ENCODE measurements around the gene RAD23A.

Gene RAD23A

GRCh38 chr19:12984683-12985048, 39.0 kb downstream of the RAD23A start:
- no peak for DNase-seq (ENCODE audit: low read depth)

DNA sequence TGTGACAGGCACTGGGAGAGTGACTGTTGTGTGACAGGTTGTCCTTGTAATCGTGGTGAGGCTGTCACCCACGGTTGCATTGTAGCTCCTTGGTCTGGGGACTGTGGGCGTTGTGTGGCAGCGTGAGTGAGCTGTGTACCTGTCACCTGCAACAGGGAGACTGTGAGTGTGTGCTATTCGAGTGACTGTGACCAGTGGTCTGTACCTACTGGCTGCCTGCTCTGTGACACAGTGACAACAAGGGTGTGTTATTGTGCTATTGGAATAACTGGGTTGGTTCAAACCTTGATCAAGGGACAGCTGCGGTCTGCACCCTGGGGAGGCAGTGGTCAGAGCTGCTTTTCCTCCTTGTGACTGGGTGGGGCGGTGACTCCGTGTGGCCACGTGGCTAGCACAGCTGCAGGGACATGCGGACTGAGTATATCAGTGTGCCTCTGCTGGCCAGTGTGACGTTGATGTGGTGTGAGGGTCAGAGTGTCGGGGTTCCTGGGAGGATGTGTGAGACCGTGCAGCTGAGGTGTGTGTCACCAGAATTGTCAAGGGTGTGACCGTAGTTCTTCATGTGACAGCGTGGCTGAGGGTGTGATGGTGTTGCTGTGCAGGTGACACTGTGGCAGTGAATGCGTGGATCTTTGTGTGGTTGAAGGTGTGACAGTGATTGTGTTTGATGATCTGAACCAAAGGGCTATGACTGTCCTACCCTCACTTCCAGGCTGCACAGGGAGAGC, 39.6 kb downstream of the RAD23A start:
- DNase-seq (ENCODE audit: low read depth) = no peak

GRCh38 chr19:12986726-12987125, 41.1 kb downstream of the RAD23A start:
- DNase-seq (ENCODE audit: low read depth) = no peak

DNA sequence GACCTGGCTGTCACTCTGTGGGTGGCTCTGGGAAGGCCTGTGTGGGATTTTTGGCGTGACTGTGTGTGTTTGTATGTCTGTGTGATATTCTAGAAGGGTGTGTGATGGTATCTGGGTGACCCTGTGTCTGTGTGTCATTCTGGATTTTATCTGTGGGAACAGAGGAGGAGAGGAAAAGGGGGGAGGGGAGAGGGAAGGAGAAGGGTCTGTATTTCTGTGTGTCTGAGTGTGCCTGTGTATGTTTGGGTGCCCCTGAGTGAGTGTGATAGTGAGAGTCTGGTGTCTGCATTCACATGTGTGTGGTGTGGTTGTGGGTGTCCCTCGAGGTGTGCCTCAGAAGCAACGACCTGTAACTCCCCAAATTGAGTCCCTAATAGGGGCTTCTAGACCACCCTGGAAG, 41.5 kb downstream of the RAD23A start:
- no peak for DNase-seq (ENCODE audit: low read depth)

DNA sequence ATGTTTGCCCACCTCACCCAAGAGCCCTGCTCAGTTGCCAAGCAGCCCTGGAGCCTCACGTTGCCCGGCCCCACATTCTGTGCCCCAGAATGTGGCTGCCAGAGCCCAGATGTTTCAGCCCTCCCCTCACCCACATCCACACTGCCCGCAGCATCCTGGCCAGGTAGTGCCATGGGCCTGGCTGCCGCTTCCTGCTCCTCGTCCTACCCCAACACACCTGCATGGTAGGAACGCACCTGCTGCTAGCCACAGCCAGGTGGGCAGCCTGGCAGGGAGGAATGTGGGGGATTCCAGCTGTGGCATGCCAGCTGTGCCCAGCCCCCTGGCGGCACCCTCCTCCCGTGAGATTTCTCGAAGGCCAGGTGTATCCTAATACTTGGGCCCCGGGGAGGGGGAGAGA, 42.1 kb downstream of the RAD23A start:
- DNase-seq (ENCODE audit: low read depth) = no peak

- DNase-seq (ENCODE audit: low read depth) = no peak
Measured at GRCh38 chr19:12990431-12990830, 44.8 kb downstream of the RAD23A start.

DNA sequence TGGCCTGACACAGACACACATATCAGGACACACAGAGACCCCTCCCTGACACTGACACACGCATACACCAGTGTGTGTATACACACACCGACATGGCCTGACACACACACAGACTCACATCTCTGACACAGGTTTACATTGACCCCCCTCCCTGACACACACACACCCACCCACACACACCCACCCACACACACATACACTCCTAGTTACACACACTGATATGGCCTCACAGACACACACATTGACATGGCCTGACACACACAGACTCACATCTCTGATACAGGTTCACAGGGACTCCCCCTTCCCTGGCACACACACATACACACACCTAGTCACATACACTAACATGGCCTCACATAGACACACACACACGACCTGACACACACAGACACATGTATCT, 45.2 kb downstream of the RAD23A start:
- DNase-seq (ENCODE audit: low read depth) = no peak

GRCh38 chr19:12991296-12991695, 45.6 kb downstream of the RAD23A start:
- DNase-seq (ENCODE audit: low read depth) = no peak

- no peak for DNase-seq (ENCODE audit: low read depth)
Measured at GRCh38 chr19:12992729-12993128, 47.1 kb downstream of the RAD23A start.

GRCh38 chr19:12993562-12993961, 47.9 kb downstream of the RAD23A start:
- no peak for DNase-seq (ENCODE audit: low read depth)

GRCh38 chr19:12994701-12995595, 49.3 kb downstream of the RAD23A start, which contains the start of gene NFIX:
TSS of gene NFIX (plus strand) at chr19:12995475. CDS start at chr19:12995838, 363 bp downstream.
- DNase-seq (ENCODE audit: low read depth) = peak; percentile 46

DNA sequence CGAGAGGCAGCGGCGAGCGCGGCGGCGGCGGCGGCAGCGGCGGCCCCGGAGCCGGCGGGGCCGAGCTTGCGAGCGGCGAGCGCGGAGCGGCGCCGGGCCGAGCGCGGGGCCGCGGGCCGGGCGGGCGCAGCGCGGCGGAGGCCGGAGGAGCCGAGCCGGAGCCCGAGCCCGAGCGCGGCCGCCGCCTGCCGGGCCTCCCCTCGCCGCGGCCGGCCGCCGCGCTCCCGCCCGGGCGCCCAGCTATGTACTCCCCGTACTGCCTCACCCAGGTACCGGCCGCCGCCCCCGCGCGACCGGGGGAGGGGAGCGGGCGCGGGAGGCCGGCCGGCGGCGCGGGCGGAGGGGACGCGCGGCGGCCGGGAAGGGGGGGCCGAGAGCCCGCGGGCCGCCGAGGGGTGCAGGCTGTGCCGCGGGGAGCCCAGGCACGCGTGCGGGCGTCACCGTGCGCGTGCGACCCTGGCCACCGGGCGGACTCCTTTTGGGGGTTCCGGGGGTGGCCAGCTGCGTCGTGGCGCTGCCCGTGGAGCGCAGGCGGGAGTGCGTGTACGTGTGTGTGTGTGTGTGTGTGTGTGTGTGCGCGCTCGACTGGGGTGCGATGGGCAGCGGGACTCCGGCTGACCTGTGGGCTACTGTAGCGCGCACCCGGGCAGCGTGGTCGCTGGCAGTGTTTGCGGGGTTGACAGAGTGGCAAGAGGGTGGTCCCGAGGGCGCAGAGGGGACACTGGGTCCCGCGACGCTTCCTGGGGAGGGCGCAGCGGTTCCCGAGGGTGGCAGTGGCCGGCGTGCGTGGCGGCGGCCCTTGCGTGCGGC, 50.1 kb downstream of the RAD23A start:
- no peak for DNase-seq (ENCODE audit: low read depth)

- no peak for DNase-seq (ENCODE audit: low read depth)
Measured at GRCh38 chr19:12996406-12997094, 50.9 kb downstream of the RAD23A start.

- DNase-seq (ENCODE audit: low read depth) = no peak
Measured at GRCh38 chr19:12997179-12997966, 51.7 kb downstream of the RAD23A start.

DNA sequence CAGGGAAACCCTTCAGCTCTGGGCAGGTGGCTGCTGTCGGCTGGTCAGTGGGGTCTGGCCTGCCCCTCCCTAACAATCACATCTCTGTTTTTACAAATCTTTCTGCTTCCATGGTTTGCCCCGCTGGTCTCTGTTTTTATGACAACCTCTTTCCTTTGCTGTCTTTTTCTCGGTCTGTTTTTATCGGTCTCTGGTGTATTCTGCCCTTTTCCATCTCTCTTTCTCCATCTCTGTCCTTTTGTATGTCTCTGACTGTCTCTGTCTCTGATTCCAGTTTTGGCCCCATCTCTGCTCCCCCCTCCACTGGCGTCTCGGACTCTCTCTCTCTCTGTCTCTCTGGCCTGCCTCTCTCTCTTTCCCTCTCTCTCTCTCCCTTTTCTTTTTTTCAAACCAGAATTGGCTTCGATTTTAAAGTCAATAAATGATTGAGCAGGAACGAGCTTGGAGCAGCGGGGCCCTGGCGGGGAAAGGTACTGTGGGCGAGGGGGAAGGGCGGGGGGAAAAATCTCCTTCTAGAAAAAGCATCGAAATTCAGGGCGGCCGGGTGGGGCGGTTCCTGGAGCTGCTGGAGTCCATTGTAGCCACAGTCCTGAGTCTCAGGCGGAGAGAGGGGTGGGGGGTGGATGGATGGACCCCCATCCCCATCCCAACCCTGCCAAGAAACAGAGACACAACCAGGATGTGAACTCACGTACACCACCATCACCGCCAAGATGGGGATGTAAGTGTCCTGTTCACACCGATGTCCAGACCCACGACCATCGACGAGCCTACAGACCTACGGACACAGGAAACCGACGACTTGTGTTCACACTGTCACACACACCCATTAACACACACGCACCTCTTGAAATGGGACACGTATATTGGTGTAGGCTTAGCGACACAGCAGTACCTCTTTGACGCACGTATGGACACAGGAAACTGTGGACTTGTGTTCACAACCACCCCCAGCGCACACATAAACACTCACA, 52.6 kb downstream of the RAD23A start:
- no peak for DNase-seq (ENCODE audit: low read depth)

GRCh38 chr19:13001166-13001501, 55.5 kb downstream of the RAD23A start:
- no peak for DNase-seq (ENCODE audit: low read depth)

GRCh38 chr19:13001502-13002165, 56.0 kb downstream of the RAD23A start:
- DNase-seq (ENCODE audit: low read depth) = no peak

DNA sequence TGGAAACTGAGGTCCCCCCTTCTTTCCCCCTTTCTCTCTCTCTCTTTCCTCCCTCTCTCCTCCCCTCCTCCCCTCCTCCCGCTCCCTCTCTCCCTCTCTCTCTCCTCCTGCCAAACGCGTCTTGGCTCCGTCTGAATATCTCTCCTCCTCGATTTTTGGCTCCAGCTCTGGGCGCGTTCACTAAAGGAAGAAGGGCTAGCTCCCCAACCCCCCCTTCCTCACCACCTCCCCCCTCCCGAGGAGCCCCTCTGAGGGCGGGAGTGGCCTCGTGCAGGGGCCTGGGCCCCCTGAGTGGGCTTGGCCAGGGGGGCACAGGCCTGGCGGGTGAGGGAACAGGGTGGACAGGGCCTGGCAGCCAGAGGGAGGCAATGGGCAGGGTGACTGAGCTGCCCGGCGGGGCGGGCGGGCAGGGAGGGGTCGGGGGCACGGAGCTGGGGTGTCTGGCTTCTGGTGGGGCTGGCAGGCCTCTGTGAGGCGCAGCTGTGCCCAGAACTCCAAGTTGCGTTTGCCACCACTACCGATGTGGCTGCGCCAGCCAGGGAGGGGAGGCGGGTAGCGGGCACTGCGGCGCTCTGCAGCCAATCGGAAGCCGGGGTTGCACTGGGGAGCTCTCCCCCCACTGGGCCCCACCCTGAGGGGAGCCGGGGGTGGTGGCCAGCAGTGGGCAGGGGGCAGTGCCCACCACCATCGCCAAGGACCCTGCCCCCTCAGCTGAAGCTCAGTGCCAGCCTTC, 56.7 kb downstream of the RAD23A start:
- no peak for DNase-seq (ENCODE audit: low read depth)

- no peak for DNase-seq (ENCODE audit: low read depth)
Measured at GRCh38 chr19:13003081-13003480, 57.4 kb downstream of the RAD23A start.

All from activated T-cell treated with anti-CD3 and anti-CD28 coated beads for 1 hour (primary cell).